DMS79 treated with DMSO at 0.1 percent for 48 hours (cell line): ENCODE results near the gene DNAJB11.
"Not testable (repeated sequence)": the region's sequence is repeated elsewhere in the genome, so short reads cannot be mapped to it uniquely, and the experiment has no call there.

ENCODE experiments used
- DNase-seq: peaks from one replicate; lab custom pipeline; 2025; lab: John Stamatoyannopoulos, UW

The DNAJB11 gene

DNA sequence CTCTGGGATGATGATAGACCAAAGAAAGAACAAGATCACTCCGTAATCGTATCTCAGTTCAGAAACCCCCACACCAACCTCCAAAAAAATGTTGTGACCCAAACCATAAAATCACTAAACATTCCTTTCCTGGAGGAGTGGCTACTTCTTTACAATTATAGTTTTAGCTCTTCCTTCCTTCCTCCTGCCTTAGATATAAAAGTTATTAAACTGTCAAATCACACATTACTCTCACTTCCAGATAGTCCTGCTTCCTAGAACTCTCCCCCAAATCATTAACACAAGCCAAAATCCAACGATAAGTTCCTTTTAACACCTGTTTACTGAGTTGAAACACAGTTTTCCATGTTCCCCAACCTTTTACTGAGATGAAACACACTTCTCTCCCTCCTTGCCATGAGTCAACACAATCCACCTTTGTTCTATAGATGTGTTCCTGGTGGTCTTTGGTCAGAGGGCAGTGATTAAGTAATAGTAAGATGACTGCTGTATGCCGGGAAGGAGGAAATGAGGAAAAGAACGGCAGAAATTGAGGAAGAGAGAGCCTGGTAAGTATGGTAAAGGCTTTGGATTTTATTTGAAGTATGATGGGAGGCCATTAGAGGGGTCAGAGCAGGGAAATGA, 18.0 kb upstream of the DNAJB11 start:
- DNase-seq, result no peak

DNA sequence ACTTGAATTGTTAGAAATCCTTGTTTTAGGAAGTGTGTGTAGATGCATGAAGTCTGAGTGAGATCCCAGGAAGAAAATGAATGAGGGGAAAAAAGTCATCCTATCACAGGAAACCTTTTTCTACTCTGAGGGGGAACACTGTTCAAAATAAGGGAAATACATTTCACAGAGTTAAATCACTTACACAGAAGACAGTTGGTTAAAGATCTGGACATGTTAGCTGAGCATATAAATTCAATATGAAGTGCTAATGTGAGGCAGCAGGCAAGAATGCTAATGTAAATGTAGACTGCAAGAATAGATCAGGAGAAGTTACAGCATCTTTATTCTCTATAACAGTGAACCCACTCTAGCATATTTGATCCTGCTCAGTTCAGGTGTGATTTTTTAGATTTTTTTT, 5.9 kb upstream of the DNAJB11 start:
- DNase-seq, result no peak

DNA sequence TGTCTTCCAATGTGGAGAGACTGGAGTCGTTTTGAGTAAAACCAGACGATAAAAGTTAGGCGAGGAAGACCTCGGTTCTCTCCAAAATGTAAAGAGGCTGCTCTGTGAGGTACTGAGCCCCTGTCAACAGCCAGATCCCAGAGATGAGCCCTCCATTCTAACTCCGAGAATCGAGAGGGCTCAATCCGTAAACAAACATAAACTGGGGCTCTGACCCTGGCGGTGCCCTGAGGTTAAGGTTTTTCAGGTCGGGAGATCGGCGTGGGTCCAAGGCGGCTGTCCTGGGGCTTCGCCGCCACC, 3.8 kb upstream of the DNAJB11 start:
- DNase-seq, result no peak

DNA sequence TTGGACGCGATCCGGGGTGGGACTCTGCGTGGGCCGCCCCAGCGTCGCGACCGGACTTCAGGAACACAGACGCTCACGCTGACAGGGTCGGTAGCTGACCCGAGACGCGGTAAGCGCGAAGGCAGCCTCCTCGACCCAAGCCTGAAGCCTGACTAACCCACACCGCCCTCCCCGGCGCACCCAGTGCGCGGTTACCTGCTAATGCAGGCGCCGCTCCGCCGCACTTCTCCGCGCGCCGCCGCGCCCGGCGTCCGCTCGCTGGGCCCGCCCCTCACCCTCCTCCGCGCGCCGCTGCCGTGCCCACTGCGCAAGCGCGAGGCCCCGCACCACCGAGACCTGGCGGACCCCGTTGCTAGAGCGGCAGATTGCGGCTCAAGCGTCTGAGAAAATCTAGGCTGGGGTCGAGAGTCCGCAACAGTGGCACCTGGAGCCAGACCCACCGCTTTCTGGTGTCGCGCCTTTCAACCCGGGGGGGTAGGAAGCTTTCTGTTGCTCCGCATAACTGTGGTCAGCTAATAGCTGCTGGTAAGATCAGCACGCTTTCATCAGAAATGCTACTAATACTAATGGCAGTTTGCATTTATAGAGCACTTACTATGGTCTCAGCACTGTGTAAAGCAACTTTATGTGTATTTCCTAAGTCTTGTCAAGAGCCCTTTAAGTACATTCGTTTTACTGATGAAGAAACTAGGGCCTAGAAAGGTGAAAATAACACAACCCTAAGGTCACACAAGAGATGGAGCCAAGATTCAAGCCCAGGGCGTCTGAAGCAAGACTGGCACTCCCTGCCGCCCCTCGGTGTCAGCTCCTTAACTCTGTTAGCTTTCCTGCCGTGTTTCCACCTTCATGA, 3.2 kb upstream of the DNAJB11 start, which contains the start of gene TBCCD1:
Gene TBCCD1 (minus strand): TSS at position 268 of the 850 bp plus-strand sequence. CDS start 3,010 bp downstream, outside the sequence.
- DNase-seq, result peak; percentile 87

- DNase-seq, result not testable (repeated sequence)
Measured at GRCh38 chr3:186569361-186569760, 1.2 kb upstream of the DNAJB11 start.

DNA sequence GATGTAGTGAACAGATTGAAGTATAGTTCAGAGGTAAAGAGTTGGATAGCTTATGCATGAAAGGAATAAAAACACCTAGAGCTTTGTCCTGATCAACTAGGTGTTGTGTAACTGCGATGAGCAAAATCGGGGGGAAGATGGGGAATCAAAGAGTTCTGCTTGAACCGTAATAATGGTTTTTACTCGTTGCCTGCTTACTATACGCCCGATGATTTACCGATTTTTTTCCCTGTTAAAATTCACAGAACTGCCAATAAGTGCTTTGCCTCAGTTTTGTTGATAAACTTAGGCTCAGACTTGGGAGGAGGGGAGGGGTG, 783 bp upstream of the DNAJB11 start:
- no peak for DNase-seq

DNA sequence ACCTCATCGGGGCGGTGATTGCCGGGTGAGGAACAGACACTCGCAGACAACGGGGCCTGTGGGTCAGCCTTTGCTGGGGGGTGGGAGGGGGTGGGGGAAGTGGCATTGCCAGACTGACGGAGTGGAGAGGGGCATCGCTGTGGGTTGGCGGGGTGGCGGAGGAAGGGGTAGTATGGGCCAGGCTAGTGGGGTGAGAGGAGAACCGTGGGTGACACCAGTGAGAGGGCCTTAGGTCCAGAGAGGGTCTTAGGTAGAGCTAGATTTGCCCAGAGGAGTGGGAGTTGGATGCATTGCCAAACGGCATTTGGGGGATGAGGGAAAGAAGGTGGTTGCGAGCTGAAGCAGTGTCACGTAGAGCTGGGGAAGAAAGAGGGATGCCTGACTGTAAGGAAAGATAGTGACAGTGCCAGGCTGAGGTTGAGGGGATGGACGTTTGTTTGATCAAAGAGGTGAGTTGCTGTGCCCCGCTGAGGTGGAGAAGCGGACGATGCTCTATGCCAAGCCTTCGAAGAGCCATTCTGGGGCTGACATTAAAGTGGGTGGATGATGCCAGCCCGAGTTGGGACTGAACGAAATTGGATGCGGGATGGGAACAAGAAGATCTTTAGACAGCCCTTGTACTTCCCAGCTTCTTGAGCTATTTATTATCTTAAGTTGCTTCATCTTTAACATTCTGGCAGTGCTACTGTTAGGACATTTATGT, 572 bp downstream of the DNAJB11 start:
- no peak for DNase-seq

- DNase-seq, result no peak
Measured at GRCh38 chr3:186571644-186572013, 1.1 kb downstream of the DNAJB11 start.

DNA sequence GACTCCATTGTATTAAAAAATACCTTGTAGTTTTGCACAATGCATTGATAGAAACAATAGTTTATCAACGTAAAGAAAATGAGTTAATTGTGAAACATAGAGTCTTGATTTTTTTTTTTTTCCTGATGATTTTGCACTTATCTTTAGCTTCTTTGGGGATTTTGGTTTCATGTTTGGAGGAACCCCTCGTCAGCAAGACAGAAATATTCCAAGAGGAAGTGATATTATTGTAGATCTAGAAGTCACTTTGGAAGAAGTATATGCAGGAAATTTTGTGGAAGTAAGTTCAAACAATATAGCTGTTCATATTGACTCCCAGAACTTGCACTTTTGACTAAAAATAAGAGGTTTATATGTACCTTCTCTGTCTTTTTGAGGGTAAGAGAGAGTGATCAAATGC, 7.0 kb downstream of the DNAJB11 start:
- DNase-seq, result no peak

GRCh38 chr3:186580785-186581184, 10.3 kb downstream of the DNAJB11 start:
- no peak for DNase-seq

DNA sequence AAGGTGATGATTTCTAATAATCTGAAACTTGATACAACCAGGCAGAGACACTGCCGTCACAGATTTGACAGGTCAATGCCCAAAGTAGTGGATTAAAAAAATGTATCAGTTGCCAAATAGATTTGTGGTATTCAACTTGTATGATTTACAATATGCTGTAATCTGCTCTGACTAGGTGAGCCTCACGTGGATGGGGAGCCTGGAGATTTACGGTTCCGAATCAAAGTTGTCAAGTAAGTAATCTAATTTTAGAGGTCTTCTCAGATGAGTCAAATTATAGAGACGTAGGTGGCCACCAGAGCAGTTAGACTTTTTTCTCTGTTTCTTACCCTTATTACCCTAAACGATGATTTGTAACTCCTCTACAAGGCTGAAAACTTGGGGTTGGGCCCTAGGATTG, 12.0 kb downstream of the DNAJB11 start:
- no peak for DNase-seq

DNA sequence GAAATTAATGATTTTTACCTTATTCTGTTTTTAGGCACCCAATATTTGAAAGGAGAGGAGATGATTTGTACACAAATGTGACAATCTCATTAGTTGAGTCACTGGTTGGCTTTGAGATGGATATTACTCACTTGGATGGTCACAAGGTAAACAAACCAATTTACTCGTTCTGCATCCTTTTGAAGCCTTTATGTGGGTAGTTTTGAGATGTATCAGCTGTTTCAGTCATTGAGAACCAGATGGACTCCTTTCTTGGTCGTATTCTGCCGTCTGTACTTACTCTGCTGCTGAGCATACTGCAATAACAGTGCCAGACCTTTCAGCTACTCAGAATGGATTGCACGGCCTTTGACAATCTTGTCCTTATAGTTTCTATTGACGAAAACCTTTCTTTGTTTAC, 13.3 kb downstream of the DNAJB11 start:
- DNase-seq, result no peak

DNA sequence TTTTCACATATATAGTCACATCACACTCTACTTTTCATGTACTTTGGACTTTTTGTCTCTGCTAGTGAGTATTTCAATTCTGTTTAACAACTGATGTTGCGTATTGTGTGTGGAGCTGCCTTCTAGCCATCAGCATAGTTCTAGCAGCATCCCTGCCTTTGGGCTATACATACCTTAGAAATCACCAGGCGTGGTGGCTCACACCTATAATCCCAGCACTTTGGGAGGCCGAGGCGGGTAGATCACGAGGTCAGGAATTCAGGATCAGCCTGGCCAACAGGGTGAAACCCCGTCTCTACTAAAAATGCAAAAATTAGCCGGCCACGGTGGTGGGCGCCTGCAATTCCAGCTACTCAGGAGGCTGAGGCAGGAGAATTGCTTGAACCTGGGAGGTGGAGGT, 15.7 kb downstream of the DNAJB11 start:
- DNase-seq, result not testable (repeated sequence)

- DNase-seq, result no peak
Measured at GRCh38 chr3:186587183-186587582, 16.7 kb downstream of the DNAJB11 start.

DNA sequence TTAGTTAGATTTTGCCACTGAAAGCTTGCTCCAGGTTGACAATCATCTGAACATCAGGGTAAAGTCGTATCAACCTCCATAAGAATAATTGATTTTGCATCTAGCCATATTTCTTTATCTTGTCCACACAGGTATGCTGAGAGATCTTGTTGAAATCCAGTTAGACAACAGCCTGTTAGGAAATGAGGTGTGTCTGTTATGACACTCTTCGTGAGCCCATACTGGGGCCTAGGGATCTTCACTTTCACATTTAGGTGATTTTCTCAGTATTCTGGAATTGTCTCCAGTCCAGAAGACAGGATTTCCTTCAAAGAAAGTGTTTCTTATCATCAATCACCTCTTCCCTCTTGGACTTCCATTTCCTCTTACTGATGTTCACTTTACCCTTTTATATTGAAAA, 18.1 kb downstream of the DNAJB11 start:
- no peak for DNase-seq

- DNase-seq, result no peak
Measured at GRCh38 chr3:186589121-186589520, 18.6 kb downstream of the DNAJB11 start.

DNA sequence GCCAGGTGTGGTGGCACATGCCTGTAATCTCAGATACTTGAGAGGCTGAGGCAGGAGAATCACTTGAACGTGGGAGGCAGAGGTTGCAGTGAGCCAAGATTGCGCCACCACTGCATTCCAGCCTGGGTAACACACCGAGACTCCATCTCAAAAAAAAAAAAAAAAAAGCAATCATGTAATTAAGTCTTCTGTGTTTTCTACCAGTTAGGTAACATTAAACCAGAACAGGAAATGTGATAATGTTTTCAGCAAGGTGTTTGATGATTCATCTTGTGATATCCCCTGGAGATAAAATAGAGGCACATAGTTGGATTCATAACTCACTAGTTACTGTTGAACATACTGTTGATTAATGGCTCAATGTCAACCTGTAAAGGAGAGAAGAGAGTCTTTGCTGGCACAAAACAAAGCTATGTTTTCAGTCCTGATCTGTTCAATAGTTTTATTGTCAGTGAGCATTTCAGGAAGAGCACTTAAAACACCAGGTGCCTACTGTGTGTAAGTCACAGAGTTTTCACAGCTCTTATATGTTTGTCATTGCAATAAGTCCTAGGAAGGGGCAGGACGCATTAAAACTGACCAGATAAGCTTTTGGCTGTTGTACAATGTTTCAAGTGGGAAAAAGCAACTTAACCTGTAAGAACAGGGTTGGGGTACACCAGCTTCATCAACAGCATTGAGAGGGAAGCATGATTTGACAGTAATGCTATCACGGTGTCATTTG, 19.5 kb downstream of the DNAJB11 start:
- DNase-seq, result no peak

GRCh38 chr3:186590580-186591295, 20.2 kb downstream of the DNAJB11 start:
- DNase-seq, result no peak

DNA sequence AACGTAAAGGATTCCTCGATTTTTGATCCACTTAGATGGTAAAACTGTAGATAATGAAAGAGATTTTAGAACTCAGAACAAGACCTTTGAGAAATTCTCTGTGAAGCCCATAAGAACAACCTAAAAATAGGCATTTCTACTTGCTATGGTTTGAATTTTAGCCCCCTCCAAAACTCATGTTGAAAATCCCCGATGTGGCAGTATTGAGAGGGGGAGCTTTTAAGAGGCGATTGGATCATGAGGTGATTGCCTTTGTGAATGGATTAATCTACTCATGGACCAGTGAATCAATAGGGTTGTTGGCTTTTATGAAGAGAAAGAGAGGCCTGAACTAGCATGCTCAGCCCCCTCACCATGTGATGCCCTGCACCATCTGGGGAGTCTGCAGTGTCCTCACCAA, 22.2 kb downstream of the DNAJB11 start:
- DNase-seq, result no peak

GRCh38 chr3:186593862-186594261, 23.3 kb downstream of the DNAJB11 start:
- no peak for DNase-seq

DNA sequence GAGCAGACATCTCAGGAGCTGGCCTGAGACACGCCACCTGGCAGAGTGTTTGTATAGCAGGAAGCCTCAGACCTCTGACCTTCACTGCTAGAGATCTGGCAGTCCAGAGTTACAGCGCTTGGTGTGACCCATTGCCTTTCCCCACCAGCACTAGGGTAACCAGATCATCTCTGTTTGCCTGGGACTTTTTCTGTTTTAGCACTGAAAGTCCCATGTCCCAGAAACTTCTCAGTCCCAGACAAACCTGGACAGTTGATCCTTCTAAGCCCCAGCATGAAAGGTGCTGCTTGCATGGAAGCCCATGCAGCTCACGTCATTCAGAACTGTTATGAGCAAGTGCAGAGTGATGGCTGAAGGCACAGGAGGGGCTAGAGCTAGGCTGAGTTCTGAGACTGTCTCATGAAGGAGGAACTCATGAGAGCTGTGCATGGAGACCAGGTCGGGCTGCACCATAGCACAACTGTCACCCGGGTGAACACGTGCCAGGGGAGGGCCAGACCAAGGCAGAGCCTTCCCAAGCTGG, 24.1 kb downstream of the DNAJB11 start:
- DNase-seq, result no peak
